RWPE2 (cell line): ENCODE results near the gene TUBB2A.

Source experiments
- ATAC-seq: fragments of 200-7000 bp; cut with Tn5 transposase; 3 replicates; pipeline ENCODE4 v1.9.1; 2021; ENCODE audit warnings: low read depth
- DNase-seq: peaks from one replicate; pipeline ENCODE4 v3.0.0-alpha.2; 2020; ENCODE audit warnings: low spot score
- H3K27ac ChIP-seq: fragments of 450-650 bp; 2 replicates; pipeline ENCODE4 v1.5.1; 2017; ENCODE audit warnings: mild to moderate bottlenecking; ENCODE audit not compliant: poor library complexity, severe bottlenecking
- H3K27me3 ChIP-seq: fragments of 250-450 bp; sonication (Bioruptor Pico); 2 replicates; pipeline ENCODE4 v1.5.1; 2021; ENCODE audit warnings: mild to moderate bottlenecking, moderate library complexity; ENCODE audit not compliant: insufficient read depth, poor library complexity, severe bottlenecking
- H3K36me3 ChIP-seq: fragments of 250-450 bp; sonication (Bioruptor Pico); 2 replicates; pipeline ENCODE4 v1.5.1; 2020; ENCODE audit warnings: low read depth, mild to moderate bottlenecking, moderate library complexity
- H3K4me1 ChIP-seq: fragments of 250-450 bp; sonication (Bioruptor Pico); 2 replicates; pipeline ENCODE4 v1.5.1; 2021; ENCODE audit warnings: mild to moderate bottlenecking, moderate library complexity; ENCODE audit not compliant: insufficient read depth, poor library complexity, severe bottlenecking
- H3K4me3 ChIP-seq: fragments of 250-450 bp; sonication (Bioruptor Pico); 2 replicates; pipeline ENCODE4 v1.5.1; 2021; ENCODE audit warnings: mild to moderate bottlenecking, moderate library complexity; ENCODE audit not compliant: severe bottlenecking
- H3K9me3 ChIP-seq: fragments of 250-450 bp; sonication (Bioruptor Pico); 2 replicates; pipeline ENCODE4 v1.5.1; 2021; ENCODE audit warnings: mild to moderate bottlenecking, moderate library complexity; ENCODE audit not compliant: severe bottlenecking
- TF ChIP-seq, protein P1 (sequence below): fragments of 450-650 bp; IDR thresholded peaks from one replicate; pipeline ENCODE4 v1.5.1; 2017; ENCODE audit warnings: mild to moderate bottlenecking, moderate library complexity; ENCODE audit not compliant: poor library complexity, severe bottlenecking

TUBB2A gene

GRCh38 chr6:3157131-3157933, at the start of gene TUBB2A:
TUBB2A (minus strand) TSS chr6:3157544; CDS start chr6:3157463, 81 bp downstream.
- Histone ChIP-seq H3K9me3 (no peaks in the 10 kb centered on the region), H3K36me3 (peaks cover 18% of the 10 kb centered on the region), H3K27me3 (no peaks in the 10 kb centered on the region), H3K4me3 (peak within 1 kb of the TSS; percentile 90), H3K4me1 (peaks cover 11% of the 10 kb centered on the region), H3K27ac (peak within 1 kb of the TSS; percentile 40)
- no peak for DNase-seq
- TF ChIP-seq, protein P1, sequence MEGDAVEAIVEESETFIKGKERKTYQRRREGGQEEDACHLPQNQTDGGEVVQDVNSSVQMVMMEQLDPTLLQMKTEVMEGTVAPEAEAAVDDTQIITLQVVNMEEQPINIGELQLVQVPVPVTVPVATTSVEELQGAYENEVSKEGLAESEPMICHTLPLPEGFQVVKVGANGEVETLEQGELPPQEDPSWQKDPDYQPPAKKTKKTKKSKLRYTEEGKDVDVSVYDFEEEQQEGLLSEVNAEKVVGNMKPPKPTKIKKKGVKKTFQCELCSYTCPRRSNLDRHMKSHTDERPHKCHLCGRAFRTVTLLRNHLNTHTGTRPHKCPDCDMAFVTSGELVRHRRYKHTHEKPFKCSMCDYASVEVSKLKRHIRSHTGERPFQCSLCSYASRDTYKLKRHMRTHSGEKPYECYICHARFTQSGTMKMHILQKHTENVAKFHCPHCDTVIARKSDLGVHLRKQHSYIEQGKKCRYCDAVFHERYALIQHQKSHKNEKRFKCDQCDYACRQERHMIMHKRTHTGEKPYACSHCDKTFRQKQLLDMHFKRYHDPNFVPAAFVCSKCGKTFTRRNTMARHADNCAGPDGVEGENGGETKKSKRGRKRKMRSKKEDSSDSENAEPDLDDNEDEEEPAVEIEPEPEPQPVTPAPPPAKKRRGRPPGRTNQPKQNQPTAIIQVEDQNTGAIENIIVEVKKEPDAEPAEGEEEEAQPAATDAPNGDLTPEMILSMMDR: peak; percentile 81
- peak; percentile 58 for ATAC-seq

GRCh38 chr6:3206339-3207015, 49.1 kb upstream of the TUBB2A start:
- TF ChIP-seq, protein P1: no peak
- DNase-seq: no peak
- no peak overlapping the region for H3K4me3 ChIP-seq
- no peaks in the 10 kb centered on the region for H3K27me3 ChIP-seq
- peaks cover 23% of the 10 kb centered on the region for H3K4me1 ChIP-seq
- no peak overlapping the region for H3K27ac ChIP-seq
- H3K36me3 ChIP-seq: no peaks in the 10 kb centered on the region
- no peaks in the 10 kb centered on the region for H3K9me3 ChIP-seq
- no peak for ATAC-seq

- TF ChIP-seq, protein P1: no peak
- Histone ChIP-seq H3K4me1 (peaks cover 23% of the 10 kb centered on the region), H3K27me3 (no peaks in the 10 kb centered on the region), H3K27ac (no peak overlapping the region), H3K9me3 (no peaks in the 10 kb centered on the region), H3K4me3 (no peak overlapping the region), H3K36me3 (no peaks in the 10 kb centered on the region)
- ATAC-seq: peak; percentile 14; the same call in 1 of the 3 replicates
- no peak for DNase-seq
These were observed 48.6 kb upstream of the TUBB2A start for GRCh38 chr6:3205913-3206312.

GRCh38 chr6:3204921-3205320, 47.6 kb upstream of the TUBB2A start:
- TF ChIP-seq, protein P1: no peak
- no peak for DNase-seq
- Histone ChIP-seq H3K27ac (no peak overlapping the region), H3K36me3 (no peaks in the 10 kb centered on the region), H3K4me1 (peaks cover 23% of the 10 kb centered on the region), H3K9me3 (no peaks in the 10 kb centered on the region), H3K4me3 (no peak overlapping the region), H3K27me3 (no peaks in the 10 kb centered on the region)
- ATAC-seq: no peak
